Measurements from ENCODE around the gene FAM120B.

DNA sequence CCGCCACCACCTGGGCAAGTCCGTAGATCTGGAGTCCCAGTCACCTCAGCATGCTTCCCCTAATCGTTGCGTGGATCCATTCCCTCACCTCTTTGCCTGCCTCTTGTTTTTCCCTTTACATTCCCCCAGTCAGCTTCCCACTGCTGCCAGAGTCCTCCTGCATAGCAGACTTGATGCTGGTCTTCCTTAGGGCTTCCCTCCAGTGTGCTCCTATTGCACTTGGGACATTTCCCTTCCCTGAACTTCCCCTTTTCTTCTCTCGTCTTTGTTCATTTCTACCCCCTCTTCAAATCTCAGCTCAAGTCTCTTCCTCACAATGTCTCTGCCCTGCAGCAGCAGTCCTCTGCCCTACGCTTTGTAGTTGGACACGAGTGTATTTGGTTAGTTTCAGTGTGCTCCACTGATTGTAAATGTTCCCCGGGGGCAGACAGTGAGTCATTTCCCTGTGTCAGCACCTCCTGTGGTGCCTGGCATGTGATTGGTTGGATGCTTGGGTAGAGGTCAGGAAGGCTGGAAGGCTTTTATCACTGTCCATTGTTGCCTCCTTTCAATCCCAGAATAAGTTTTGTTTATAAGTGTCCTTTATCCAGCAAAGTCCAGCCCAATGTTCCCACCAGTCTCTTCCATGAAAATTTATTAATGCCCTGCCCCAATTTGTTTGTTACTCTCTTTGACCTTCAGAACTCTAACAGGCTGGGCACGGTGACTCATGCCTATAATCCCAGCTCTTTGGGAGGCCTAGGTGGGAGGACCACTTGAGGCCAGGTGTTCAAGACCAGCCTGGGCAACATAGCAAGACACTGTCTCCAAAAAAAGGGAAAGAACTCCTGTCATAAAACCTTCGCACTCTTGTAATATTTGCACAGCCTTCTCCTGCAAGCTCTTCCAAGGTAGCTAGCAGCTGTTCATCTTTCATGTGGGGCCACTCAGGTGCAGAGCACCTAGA, 38.3 kb downstream of the FAM120B start:
- TF ChIP-seq, protein P1, sequence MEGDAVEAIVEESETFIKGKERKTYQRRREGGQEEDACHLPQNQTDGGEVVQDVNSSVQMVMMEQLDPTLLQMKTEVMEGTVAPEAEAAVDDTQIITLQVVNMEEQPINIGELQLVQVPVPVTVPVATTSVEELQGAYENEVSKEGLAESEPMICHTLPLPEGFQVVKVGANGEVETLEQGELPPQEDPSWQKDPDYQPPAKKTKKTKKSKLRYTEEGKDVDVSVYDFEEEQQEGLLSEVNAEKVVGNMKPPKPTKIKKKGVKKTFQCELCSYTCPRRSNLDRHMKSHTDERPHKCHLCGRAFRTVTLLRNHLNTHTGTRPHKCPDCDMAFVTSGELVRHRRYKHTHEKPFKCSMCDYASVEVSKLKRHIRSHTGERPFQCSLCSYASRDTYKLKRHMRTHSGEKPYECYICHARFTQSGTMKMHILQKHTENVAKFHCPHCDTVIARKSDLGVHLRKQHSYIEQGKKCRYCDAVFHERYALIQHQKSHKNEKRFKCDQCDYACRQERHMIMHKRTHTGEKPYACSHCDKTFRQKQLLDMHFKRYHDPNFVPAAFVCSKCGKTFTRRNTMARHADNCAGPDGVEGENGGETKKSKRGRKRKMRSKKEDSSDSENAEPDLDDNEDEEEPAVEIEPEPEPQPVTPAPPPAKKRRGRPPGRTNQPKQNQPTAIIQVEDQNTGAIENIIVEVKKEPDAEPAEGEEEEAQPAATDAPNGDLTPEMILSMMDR (IDR thresholded peaks at IDR 0.05; ENCODE audit: insufficient read depth, low read length), result no peak
- TF ChIP-seq, protein P2, sequence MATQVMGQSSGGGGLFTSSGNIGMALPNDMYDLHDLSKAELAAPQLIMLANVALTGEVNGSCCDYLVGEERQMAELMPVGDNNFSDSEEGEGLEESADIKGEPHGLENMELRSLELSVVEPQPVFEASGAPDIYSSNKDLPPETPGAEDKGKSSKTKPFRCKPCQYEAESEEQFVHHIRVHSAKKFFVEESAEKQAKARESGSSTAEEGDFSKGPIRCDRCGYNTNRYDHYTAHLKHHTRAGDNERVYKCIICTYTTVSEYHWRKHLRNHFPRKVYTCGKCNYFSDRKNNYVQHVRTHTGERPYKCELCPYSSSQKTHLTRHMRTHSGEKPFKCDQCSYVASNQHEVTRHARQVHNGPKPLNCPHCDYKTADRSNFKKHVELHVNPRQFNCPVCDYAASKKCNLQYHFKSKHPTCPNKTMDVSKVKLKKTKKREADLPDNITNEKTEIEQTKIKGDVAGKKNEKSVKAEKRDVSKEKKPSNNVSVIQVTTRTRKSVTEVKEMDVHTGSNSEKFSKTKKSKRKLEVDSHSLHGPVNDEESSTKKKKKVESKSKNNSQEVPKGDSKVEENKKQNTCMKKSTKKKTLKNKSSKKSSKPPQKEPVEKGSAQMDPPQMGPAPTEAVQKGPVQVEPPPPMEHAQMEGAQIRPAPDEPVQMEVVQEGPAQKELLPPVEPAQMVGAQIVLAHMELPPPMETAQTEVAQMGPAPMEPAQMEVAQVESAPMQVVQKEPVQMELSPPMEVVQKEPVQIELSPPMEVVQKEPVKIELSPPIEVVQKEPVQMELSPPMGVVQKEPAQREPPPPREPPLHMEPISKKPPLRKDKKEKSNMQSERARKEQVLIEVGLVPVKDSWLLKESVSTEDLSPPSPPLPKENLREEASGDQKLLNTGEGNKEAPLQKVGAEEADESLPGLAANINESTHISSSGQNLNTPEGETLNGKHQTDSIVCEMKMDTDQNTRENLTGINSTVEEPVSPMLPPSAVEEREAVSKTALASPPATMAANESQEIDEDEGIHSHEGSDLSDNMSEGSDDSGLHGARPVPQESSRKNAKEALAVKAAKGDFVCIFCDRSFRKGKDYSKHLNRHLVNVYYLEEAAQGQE (IDR thresholded peaks at IDR 0.05; ENCODE audit: insufficient replicate concordance, low read depth), result no peak
- TF ChIP-seq POLR2AphosphoS5 (IDR thresholded peaks at IDR 0.05; ENCODE audit: low read depth), result no peak

All from HL-60 (cell line).